Chondrocyte (in vitro differentiated cells): ENCODE measurements around the gene OLFML1. TPM values are rescaled to one million over a fixed set of nuclear protein-coding genes. Genes with fewer than 3 reads are reported as not detected.

ENCODE experiments used
- DNase-seq: peaks from one replicate; pipeline ENCODE4 v3.0.0; 2021; ENCODE audit warnings: mixed read lengths, low spot score
- H3K27ac Mint-ChIP-seq: one replicate; pipeline ENCODE4 v1.8.0; 2021; ENCODE audit warnings: mild to moderate bottlenecking, moderate library complexity, mixed read lengths; ENCODE audit not compliant: unreplicated experiment
- H3K27me3 Mint-ChIP-seq: 2 replicates; pipeline ENCODE4 v1.8.0; 2021; ENCODE audit warnings: low read depth, mixed read lengths
- H3K36me3 Mint-ChIP-seq: 2 replicates; pipeline ENCODE4 v1.8.0; 2021; ENCODE audit warnings: low read depth, mixed read lengths
- H3K4me1 Mint-ChIP-seq: 2 replicates; pipeline ENCODE4 v1.8.0; 2021; ENCODE audit warnings: low read depth, mild to moderate bottlenecking, mixed read lengths
- H3K4me3 Mint-ChIP-seq: one replicate; pipeline ENCODE4 v1.8.0; 2021; ENCODE audit warnings: mild to moderate bottlenecking, moderate library complexity, mixed read lengths; ENCODE audit not compliant: unreplicated experiment
- H3K9me3 Mint-ChIP-seq: 2 replicates; pipeline ENCODE4 v1.8.0; 2021; ENCODE audit warnings: low read depth, mixed read lengths
- total RNA-seq: library from RNA; stranded (reverse); gene quantifications from 3 replicates; pipeline ENCODE4 v1.2.1, GENCODE V29; 2021
- TF ChIP-seq, protein P1 (sequence below): fragments of 200-600 bp; sonication (generic); IDR thresholded peaks from 2 replicates; pipeline ENCODE4 v1.5.0; 2021; ENCODE audit warnings: antibody characterized with exemption, mild to moderate bottlenecking, moderate library complexity

The OLFML1 gene
- total RNA-seq, 1 donor from 2014 or later, result 12.3 TPM

DNA sequence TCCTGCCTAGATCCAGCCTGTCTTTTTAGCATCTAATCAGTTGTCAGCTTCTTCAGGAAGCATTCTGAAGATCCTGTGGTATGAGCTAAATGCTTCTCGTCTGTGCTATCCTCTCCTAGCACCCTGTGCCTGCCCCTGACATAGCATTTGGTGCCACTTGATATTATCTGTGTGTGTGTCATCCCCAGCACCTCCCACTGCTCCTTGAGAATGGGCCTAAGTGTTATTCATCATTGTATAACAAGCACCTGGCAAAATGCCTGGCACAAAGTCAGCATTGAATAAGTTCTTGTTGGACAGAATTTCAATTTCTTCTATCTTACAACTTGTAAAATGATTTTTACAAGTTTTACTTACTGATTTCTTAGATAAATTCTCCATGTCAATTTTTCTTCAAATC lies 28.1 kb upstream of the OLFML1 start:
- H3K4me1 Mint-ChIP-seq, result no peaks in the 10 kb centered on the region
- DNase-seq, result no peak
- H3K4me3 Mint-ChIP-seq, result no peak overlapping the region
- H3K27me3 Mint-ChIP-seq, result no peaks in the 10 kb centered on the region
- no peak overlapping the region for H3K27ac Mint-ChIP-seq
- peaks cover 2% of the 10 kb centered on the region for H3K36me3 Mint-ChIP-seq
- no peaks in the 10 kb centered on the region for H3K9me3 Mint-ChIP-seq
- TF ChIP-seq, protein P1, sequence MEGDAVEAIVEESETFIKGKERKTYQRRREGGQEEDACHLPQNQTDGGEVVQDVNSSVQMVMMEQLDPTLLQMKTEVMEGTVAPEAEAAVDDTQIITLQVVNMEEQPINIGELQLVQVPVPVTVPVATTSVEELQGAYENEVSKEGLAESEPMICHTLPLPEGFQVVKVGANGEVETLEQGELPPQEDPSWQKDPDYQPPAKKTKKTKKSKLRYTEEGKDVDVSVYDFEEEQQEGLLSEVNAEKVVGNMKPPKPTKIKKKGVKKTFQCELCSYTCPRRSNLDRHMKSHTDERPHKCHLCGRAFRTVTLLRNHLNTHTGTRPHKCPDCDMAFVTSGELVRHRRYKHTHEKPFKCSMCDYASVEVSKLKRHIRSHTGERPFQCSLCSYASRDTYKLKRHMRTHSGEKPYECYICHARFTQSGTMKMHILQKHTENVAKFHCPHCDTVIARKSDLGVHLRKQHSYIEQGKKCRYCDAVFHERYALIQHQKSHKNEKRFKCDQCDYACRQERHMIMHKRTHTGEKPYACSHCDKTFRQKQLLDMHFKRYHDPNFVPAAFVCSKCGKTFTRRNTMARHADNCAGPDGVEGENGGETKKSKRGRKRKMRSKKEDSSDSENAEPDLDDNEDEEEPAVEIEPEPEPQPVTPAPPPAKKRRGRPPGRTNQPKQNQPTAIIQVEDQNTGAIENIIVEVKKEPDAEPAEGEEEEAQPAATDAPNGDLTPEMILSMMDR, result no peak

DNA sequence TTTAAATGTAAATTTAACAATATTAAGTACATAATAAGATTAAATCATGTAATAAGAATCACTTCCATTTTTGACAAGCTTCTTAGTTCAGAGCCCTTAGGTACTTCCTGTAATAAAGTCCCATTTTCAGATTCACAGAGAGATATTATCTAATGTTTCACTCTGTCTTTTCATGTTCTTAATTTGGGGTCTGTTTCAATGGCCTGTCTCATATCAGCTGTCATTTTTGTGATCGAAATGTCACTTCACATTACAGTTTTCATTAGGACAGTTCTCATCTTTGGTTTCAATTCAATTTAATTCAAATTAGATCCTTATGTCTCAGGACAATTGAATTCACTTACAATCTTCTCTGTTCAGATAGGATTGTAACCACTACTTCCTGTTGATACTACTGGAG lies 22.6 kb upstream of the OLFML1 start:
- Mint-ChIP-seq H3K4me1 (no peaks in the 10 kb centered on the region), H3K27ac (no peak overlapping the region), H3K4me3 (no peak overlapping the region), H3K9me3 (no peaks in the 10 kb centered on the region), H3K27me3 (no peaks in the 10 kb centered on the region), H3K36me3 (peaks cover 2% of the 10 kb centered on the region)
- TF ChIP-seq, protein P1, result no peak
- DNase-seq, result no peak

DNA sequence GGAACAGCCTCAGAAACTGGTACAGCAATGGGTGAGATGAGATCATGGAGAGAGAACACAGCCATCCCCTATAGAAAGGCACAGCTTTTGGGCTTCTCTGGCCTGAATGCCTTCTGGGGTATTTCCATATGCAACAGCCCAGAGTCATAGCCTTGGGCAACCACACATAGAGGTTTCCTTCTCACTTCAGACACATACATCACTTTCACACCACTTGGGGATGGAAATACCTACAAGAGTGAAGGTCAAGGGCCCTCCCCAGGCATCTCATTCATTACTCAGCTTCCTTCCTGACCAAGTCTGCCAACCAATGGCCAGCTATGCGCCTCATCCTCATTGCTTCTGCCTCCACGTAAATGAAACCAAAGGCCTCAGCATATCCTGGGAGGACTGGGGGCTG lies 17.7 kb upstream of the OLFML1 start:
- H3K4me3 Mint-ChIP-seq, result no peak overlapping the region
- no peak for DNase-seq
- no peaks in the 10 kb centered on the region for H3K27me3 Mint-ChIP-seq
- TF ChIP-seq, protein P1, result no peak
- H3K27ac Mint-ChIP-seq, result no peak overlapping the region
- H3K36me3 Mint-ChIP-seq, result no peaks in the 10 kb centered on the region
- no peaks in the 10 kb centered on the region for H3K4me1 Mint-ChIP-seq
- H3K9me3 Mint-ChIP-seq, result no peaks in the 10 kb centered on the region

DNA sequence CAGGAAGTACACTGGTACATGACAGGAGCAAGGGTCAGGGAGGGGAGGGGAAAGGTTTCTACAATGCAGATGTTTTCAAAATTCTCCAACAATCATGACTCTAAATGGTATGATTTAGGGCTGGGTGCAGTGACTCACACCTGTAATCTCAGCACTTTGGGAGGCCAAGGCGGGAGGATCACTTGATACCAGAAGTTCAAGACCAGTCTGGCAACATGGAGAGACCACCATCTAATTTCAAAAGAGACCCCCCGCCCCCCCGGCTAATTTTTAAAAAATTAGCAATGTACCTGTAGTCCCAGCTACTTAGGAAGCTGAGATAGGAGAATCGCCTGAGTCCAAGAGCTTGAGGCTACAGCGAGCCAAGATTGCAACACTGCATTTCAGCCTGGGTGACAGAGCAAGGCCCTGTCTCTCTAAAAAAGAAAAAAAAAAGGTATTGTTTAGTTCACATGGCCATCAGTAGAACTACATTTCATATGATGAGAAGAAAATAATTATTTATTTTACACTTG lies 15.9 kb upstream of the OLFML1 start:
- no peak for DNase-seq
- H3K4me1 Mint-ChIP-seq, result no peaks in the 10 kb centered on the region
- no peak overlapping the region for H3K27ac Mint-ChIP-seq
- H3K4me3 Mint-ChIP-seq, result no peak overlapping the region
- TF ChIP-seq, protein P1, result no peak
- H3K9me3 Mint-ChIP-seq, result no peaks in the 10 kb centered on the region
- H3K36me3 Mint-ChIP-seq, result no peaks in the 10 kb centered on the region
- no peaks in the 10 kb centered on the region for H3K27me3 Mint-ChIP-seq

DNA sequence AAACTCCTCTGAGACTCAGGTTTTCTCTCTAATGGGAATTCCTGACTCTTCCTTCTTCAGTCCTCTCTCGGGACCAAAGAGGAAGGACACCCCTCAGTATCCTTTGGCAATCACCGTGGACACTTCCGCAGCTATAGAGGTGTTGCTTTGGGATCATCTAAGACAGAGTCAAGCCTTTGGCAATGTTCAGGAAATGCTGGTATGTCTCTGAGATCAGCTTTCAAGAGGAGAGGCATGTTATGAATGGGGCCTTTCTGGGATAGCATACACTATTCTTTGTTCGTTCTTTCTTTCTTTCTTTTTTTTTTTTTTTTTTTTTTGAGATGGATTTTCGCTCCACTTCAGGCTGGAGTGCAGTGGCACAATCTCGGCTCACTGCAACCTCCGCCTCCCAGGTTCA lies 14.2 kb upstream of the OLFML1 start:
- H3K27ac Mint-ChIP-seq, result no peak overlapping the region
- TF ChIP-seq, protein P1, result no peak
- no peaks in the 10 kb centered on the region for H3K36me3 Mint-ChIP-seq
- no peaks in the 10 kb centered on the region for H3K9me3 Mint-ChIP-seq
- H3K4me1 Mint-ChIP-seq, result no peaks in the 10 kb centered on the region
- DNase-seq, result no peak
- no peak overlapping the region for H3K4me3 Mint-ChIP-seq
- H3K27me3 Mint-ChIP-seq, result no peaks in the 10 kb centered on the region
